Stomach (tissue), 9 donors: ENCODE measurements around the gene GRAMD1A. TPM values are rescaled to one million over a fixed set of nuclear protein-coding genes. Genes with fewer than 3 reads are reported as not detected.
A peak's percentile ranks its signal among the peaks of the same experiment; 100 is the strongest.
"Not testable (repeated sequence)": the region's sequence is repeated elsewhere in the genome, so short reads cannot be mapped to it uniquely, and the experiment has no call there.

Experiments
- DNase-seq, 2 donors: peaks; one replicate each; pipeline versions ENCODE4 v3.0.0 to v3.0.0-alpha.2; 2013 to 2019
- H3K27ac ChIP-seq, 5 donors: fragments of 200-600 bp in 4 of 5; sonication (generic) in 4 of 5; one replicate each; pipeline ENCODE4 v1.5.1; 2013 to 2019; ENCODE audit warnings: mild to moderate bottlenecking in 1 of 5, moderate library complexity in 1 of 5
- H3K27me3 ChIP-seq, 3 donors: fragments of 200-600 bp; sonication (generic); one replicate each; pipeline ENCODE4 v1.5.1; 2017 to 2019; ENCODE audit warnings: mixed run types in 1 of 3
- H3K36me3 ChIP-seq, 4 donors: fragments of 200-600 bp; sonication (generic); 1 replicate in 3 of 4; 2 replicates in 1 of 4; pipeline ENCODE4 v1.5.1; 2016 to 2019
- H3K4me1 ChIP-seq, 4 donors: fragments of 200-600 bp; sonication (generic); one replicate each; pipeline ENCODE4 v1.5.1; 2016 to 2019
- H3K4me3 ChIP-seq, 4 donors: fragments of 200-600 bp; sonication (generic) in 3 of 4; one replicate each; pipeline ENCODE4 v1.5.1; 2016 to 2019; ENCODE audit warnings: mild to moderate bottlenecking in 1 of 4
- H3K9me3 ChIP-seq, 4 donors: fragments of 200-600 bp; sonication (generic); one replicate each; pipeline ENCODE4 v1.5.1; 2016 to 2019
- EP300 ChIP-seq: sonication (generic); formaldehyde crosslinking; IDR thresholded peaks from one replicate; pipeline ENCODE4 v1.6.1; 2017; ENCODE audit warnings: antibody characterized with exemption
- POLR2A ChIP-seq, 4 donors: fragments of 450-650 bp; IDR thresholded peaks; one replicate each; pipeline ENCODE4 v1.6.1; 2016; ENCODE audit warnings: antibody characterized with exemption in 4 of 4, control low read depth in 2 of 4, mild to moderate bottlenecking in 1 of 4, moderate library complexity in 1 of 4
- POLR2AphosphoS5 ChIP-seq, 3 donors: sonication (generic); formaldehyde crosslinking; IDR thresholded peaks; one replicate each; pipeline ENCODE4 v1.6.1; 2016; ENCODE audit warnings: antibody characterized with exemption in 3 of 3
- WGBS, 5 donors: extraction: QIAGEN DNeasy Blood & Tissue Kit in 3 of 5; methylation state at CpG; one replicate each; pipeline versions ENCODE4 v1.1.5 to v1.1.7; 2013 to 2018; 5-methylcytosine and 5-hydroxymethylcytosine counted together
- intact Hi-C: fragments of 100-400 bp; cut with DNase I; formaldehyde crosslinking; loops from one replicate; pipeline ENCODE4 v1.15.1; 2023; ENCODE audit warnings: low total_unique reads
- polyA plus RNA-seq, 3 donors: library from polyadenylated mRNA; stranded (reverse); fragments of 200-250 nt; gene quantifications; one replicate each; pipeline ENCODE4 v1.2.3, GENCODE V29; 2013
- total RNA-seq, 5 donors: library from RNA; depleted of rRNA; stranded (reverse); fragments of >200 nt; gene quantifications; one replicate each; pipeline versions ENCODE4 v1.1.0 to v1.2.3, GENCODE V29; 2014 to 2016
- TF ChIP-seq, protein P1 (sequence below), 7 experiments: fragments of 450-650 bp in 4 of 7; fragments of 200-600 bp in 3 of 7; sonication (generic) in 3 of 7; IDR thresholded peaks; one replicate each; pipeline ENCODE4 v1.5.1; 2016 to 2019; ENCODE audit warnings: antibody characterized with exemption in 7 of 7, control low read depth in 2 of 7, mild to moderate bottlenecking in 1 of 7
- donor health status: healthy with polysubstance abuse.
- donor health status: Bipolar disorder and iron deficiency.
- donor health status: healthy.

Gene GRAMD1A
- total and polyA plus RNA-seq, 8 donors: 29.8 to 74.1 (median 45.1) TPM

DNA sequence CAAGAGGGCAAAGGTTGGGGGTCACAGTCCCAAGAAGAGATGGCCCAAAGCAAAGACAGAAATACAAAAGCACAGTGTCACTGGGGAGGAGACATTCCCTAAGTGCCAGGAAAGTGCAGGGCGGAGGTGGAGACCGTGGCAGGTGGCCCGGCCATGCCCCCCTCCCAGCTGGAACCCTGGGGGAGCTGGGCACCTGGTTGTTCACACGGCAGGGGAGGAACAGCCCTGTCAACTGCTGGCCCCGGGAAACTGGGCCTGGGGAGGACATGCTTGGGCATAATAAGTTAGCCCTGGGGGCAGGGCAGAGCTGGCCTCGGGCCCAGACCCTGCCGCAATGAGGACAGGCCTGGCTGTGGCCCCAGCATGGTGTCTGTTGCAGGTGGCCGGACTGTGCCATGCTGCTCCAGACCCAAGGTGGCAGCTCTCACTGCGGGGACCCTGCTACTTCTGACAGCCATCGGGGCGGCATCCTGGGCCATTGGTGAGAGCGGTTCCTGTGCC lies 48.8 kb downstream of the GRAMD1A start:
- Histone ChIP-seq H3K36me3 (no peaks in the 10 kb centered on the region), H3K9me3 (no peaks in the 10 kb centered on the region), H3K4me1 (peaks cover 0 to 36% (median 29%) of the 10 kb centered on the region in 4 donors), H3K27me3 (no peaks in the 10 kb centered on the region), H3K27ac (no peak overlapping the region), H3K4me3 (no peak overlapping the region)
- TF ChIP-seq, protein P1, sequence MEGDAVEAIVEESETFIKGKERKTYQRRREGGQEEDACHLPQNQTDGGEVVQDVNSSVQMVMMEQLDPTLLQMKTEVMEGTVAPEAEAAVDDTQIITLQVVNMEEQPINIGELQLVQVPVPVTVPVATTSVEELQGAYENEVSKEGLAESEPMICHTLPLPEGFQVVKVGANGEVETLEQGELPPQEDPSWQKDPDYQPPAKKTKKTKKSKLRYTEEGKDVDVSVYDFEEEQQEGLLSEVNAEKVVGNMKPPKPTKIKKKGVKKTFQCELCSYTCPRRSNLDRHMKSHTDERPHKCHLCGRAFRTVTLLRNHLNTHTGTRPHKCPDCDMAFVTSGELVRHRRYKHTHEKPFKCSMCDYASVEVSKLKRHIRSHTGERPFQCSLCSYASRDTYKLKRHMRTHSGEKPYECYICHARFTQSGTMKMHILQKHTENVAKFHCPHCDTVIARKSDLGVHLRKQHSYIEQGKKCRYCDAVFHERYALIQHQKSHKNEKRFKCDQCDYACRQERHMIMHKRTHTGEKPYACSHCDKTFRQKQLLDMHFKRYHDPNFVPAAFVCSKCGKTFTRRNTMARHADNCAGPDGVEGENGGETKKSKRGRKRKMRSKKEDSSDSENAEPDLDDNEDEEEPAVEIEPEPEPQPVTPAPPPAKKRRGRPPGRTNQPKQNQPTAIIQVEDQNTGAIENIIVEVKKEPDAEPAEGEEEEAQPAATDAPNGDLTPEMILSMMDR (IDR thresholded peaks at IDR 0.05): no peak
- TF ChIP-seq POLR2A (IDR thresholded peaks at IDR 0.05): no peak
- TF ChIP-seq POLR2AphosphoS5 (IDR thresholded peaks at IDR 0.05): no peak
- no peak for TF ChIP-seq EP300
- peak in 1 of 2 donors; percentile 78 for DNase-seq
- 38 to 49% (median 43%) methylated on average over 7 to 12 of the region's 12 CpGs for WGBS, 5 donors
- intact Hi-C loops: no loop called here

DNA sequence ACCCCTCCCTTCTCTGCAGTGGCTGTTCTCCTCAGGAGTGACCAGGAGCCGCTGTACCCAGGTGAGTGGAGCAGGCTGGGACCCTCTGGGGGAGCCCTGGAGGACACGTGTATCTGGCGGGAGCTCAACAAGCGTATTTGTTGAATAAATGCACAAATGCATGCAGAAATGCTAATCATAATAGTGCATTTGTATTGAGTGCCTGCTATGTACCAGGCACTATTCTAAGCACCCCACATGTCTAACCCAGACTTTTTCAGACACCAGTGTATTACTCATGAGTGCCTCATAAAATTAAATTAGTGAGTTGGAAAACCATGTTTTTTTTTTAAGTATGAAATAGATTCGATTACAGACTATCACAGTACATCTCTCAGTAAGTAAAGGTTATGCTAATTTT lies 49.3 kb downstream of the GRAMD1A start:
- intact Hi-C loops: no loop called here
- WGBS, 5 donors: 60 to 76% (median 72%) methylated on average over 5 of the region's 5 CpGs
- peaks cover 0 to 31% (median 25%) of the 10 kb centered on the region in 4 donors for H3K4me1 ChIP-seq

DNA sequence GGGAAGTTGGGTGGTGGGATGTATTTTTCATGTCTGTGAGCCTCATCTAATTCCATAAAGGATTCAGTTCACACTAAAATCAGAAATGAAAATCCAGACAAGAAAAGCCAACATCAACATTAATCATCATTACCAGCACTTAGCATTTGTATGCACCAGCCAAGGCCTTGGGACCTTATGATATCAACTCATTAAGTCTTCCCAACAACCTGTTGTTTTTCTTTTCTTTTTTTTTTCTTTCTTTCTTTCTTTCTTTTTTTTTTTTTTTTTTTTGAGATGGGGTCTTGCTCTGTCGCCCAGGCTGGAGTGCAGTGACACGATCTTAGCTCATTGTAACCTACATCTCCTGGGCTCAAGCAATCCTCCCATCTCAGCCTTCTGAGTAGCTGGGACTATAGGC lies 50.5 kb downstream of the GRAMD1A start:
- H3K27me3 ChIP-seq, H3K9me3 ChIP-seq, H3K36me3 ChIP-seq, intact Hi-C loops, H3K27ac ChIP-seq, H3K4me3 ChIP-seq, DNase-seq: not testable (repeated sequence)
- peaks cover 0 to 24% (median 21%) of the 10 kb centered on the region in 4 donors for H3K4me1 ChIP-seq
- WGBS, 5 donors: 92 to 100% (median 97%) methylated on average over 2 of the region's 2 CpGs

More for the DNA sequence above, 49.3 kb downstream of the GRAMD1A start:
- DNase-seq: no peak
- Histone ChIP-seq H3K36me3 (no peaks in the 10 kb centered on the region), H3K9me3 (no peaks in the 10 kb centered on the region), H3K27ac (no peak overlapping the region), H3K27me3 (peaks cover 0 to under 1% (median 0%) of the 10 kb centered on the region in 3 donors), H3K4me3 (no peak overlapping the region)
- no peak for TF ChIP-seq POLR2AphosphoS5 (IDR thresholded peaks at IDR 0.05)
- TF ChIP-seq, protein P1 (IDR thresholded peaks at IDR 0.05): no peak
- TF ChIP-seq POLR2A (IDR thresholded peaks at IDR 0.05): no peak
- no peak for TF ChIP-seq EP300

DNA sequence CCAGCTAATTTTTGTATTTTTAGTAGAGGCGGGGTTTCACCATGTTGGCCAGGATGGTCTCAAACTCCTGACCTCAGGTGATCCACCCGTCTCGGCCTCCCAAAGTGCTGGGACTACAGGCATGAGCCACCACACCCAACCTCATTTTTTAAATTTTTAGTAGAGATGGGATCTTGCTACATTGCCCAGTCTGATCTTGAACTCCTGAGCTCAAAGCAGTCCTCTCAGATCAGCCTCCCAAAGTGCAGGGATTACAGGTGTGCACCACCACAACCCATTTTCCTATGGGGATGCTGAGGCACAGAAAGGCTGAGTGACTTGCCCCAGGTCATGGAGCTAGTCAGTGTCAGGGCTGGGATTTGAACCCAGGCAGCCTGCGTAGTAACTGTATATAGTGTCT lies 51.1 kb downstream of the GRAMD1A start:
- intact Hi-C loops, H3K4me3 ChIP-seq, H3K27ac ChIP-seq, H3K9me3 ChIP-seq, DNase-seq, H3K36me3 ChIP-seq: not testable (repeated sequence)
- peaks cover 0 to 18% (median 16%) of the 10 kb centered on the region in 4 donors for H3K4me1 ChIP-seq
- 83 to 100% (median 93%) methylated on average over 4 of the region's 4 CpGs for WGBS, 5 donors
- peaks cover 0 to 14% (median 0%) of the 10 kb centered on the region in 3 donors for H3K27me3 ChIP-seq

DNA sequence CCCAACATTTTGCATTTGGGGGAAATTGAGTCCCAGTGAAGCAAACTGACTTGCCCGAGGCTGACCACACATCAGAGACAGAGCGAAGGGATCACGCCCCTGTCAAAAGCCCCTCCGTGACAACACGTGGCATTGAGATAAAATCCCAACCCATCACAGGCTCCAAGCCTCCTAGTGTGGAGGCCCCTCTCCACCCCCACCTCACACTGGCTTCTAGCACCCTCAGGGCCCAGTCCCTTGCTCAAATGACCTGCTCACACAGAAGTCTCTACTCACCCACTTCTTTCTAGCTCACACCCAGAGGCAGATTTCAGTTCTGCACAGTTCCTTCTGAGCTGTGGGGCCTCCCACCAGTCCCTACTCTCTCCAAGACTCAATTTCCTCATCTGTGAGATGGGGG lies 51.7 kb downstream of the GRAMD1A start:
- Histone ChIP-seq H3K4me1 (peaks cover 0 to 13% (median 12%) of the 10 kb centered on the region in 4 donors), H3K27me3 (peaks cover 0 to 18% (median 0%) of the 10 kb centered on the region in 3 donors), H3K4me3 (no peak overlapping the region), H3K9me3 (no peaks in the 10 kb centered on the region), H3K36me3 (no peaks in the 10 kb centered on the region), H3K27ac (no peak overlapping the region)
- DNase-seq: no peak
- TF ChIP-seq EP300: no peak
- TF ChIP-seq POLR2A (IDR thresholded peaks at IDR 0.05): no peak
- TF ChIP-seq, protein P1 (IDR thresholded peaks at IDR 0.05): no peak
- no peak for TF ChIP-seq POLR2AphosphoS5 (IDR thresholded peaks at IDR 0.05)
- WGBS, 5 donors: 90 to 94% (median 92%) methylated on average over 4 to 5 of the region's 5 CpGs
- intact Hi-C loops: no loop called here
